Measurements from ENCODE around the gene ZNF606. TPM values are rescaled to one million over a fixed set of nuclear protein-coding genes. Genes with fewer than 3 reads are reported as not detected.

The ZNF606 gene
- total and polyA plus RNA-seq, 2 experiments from 2014 or later = 13.6 to 55.6 TPM

GRCh38 chr19:58022283-58022660 lies 19.7 kb upstream of the ZNF606 start:
- Mint-ChIP-seq H3K4me1 (no peaks in the 10 kb centered on the region), H3K9me3 (peaks cover 91% of the 10 kb centered on the region), H3K27ac (peak overlapping the region; percentile 42; the same call in 1 of the 2 replicates)

GRCh38 chr19:58021541-58022282 lies 19.1 kb upstream of the ZNF606 start:
- 0 out of 2 replicates have a peak, but pooled peaks cover 3% of the 10 kb centered on the region for H3K9me2 ChIP-seq (ENCODE audit: insufficient read depth)
- DNase-seq (ENCODE audit: low spot score) = peak; percentile 98
- H2AFZ ChIP-seq = peak overlapping the region; percentile 45
- peaks cover 27% of the 10 kb centered on the region for H3K36me3 Mint-ChIP-seq (ENCODE audit: low read depth)
- peak; percentile 99 for ATAC-seq
- H3K79me2 ChIP-seq (replicated peaks; ENCODE audit: insufficient read depth) = no peaks in the 10 kb centered on the region
- no peak overlapping the region for H3K27ac Mint-ChIP-seq
- no peaks in the 10 kb centered on the region for H3F3A ChIP-seq (replicated peaks; ENCODE audit: low read depth)
- no peak overlapping the region for H3K4me3 ChIP-seq
- H3K27me3 ChIP-seq (ENCODE audit: insufficient read depth) = no peaks in the 10 kb centered on the region
- 0 out of 2 replicates have a peak overlapping the region, but pooled peaks have one; percentile 78 for H3K27ac ChIP-seq (ENCODE audit: low read depth)
- no peaks in the 10 kb centered on the region for H4K20me1 ChIP-seq (replicated peaks; ENCODE audit: insufficient read depth)
- TF ChIP-seq ZNF331 (CRISPR knock-in tag; IDR thresholded peaks at IDR 0.05; ENCODE audit: low read depth) (no peak), EZH2phosphoT487 (IDR thresholded peaks at IDR 0.05; ENCODE audit: unreplicated experiment) (no peak), ZNF462 (CRISPR knock-in tag; IDR thresholded peaks at IDR 0.05) (no peak), CREB1 (CRISPR knock-in tag; IDR thresholded peaks at IDR 0.05; ENCODE audit: low read depth) (no peak), POLR2AphosphoS5 (IDR thresholded peaks at IDR 0.05; ENCODE audit: low read depth) (peak; percentile 33; the same call in 1 of the 2 replicates)
- TF ChIP-seq, protein P1, sequence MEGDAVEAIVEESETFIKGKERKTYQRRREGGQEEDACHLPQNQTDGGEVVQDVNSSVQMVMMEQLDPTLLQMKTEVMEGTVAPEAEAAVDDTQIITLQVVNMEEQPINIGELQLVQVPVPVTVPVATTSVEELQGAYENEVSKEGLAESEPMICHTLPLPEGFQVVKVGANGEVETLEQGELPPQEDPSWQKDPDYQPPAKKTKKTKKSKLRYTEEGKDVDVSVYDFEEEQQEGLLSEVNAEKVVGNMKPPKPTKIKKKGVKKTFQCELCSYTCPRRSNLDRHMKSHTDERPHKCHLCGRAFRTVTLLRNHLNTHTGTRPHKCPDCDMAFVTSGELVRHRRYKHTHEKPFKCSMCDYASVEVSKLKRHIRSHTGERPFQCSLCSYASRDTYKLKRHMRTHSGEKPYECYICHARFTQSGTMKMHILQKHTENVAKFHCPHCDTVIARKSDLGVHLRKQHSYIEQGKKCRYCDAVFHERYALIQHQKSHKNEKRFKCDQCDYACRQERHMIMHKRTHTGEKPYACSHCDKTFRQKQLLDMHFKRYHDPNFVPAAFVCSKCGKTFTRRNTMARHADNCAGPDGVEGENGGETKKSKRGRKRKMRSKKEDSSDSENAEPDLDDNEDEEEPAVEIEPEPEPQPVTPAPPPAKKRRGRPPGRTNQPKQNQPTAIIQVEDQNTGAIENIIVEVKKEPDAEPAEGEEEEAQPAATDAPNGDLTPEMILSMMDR (conservative IDR thresholded peaks at IDR 0.05; ENCODE audit: low read depth in 2 of 2) = peak; percentile 81 to 97
- H3K9me3 Mint-ChIP-seq = peaks cover 91% of the 10 kb centered on the region
- H3K4me3 Mint-ChIP-seq = no peak overlapping the region
- H3K4me1 ChIP-seq (ENCODE audit: insufficient read depth) = no peaks in the 10 kb centered on the region
- H3K4me2 ChIP-seq = no peak overlapping the region
- H3K27me3 Mint-ChIP-seq (ENCODE audit: insufficient read depth, low read depth, poor library complexity) = peaks cover 9% of the 10 kb centered on the region
- H3K4me1 Mint-ChIP-seq = no peaks in the 10 kb centered on the region
- H3K36me3 ChIP-seq (ENCODE audit: insufficient read depth) = no peaks in the 10 kb centered on the region

More at GRCh38 chr19:58022283-58022660, 19.7 kb upstream of the ZNF606 start:
- no peaks in the 10 kb centered on the region for H3F3A ChIP-seq (replicated peaks; ENCODE audit: low read depth)
- H3K9me2 ChIP-seq (ENCODE audit: insufficient read depth) = 0 out of 2 replicates have a peak, but pooled peaks cover 3% of the 10 kb centered on the region
- peak; percentile 55 for DNase-seq (ENCODE audit: low spot score)
- Mint-ChIP-seq H3K36me3 (ENCODE audit: low read depth) (peaks cover 28% of the 10 kb centered on the region), H3K27me3 (ENCODE audit: insufficient read depth, low read depth, poor library complexity) (peaks cover 9% of the 10 kb centered on the region), H3K4me3 (no peak overlapping the region; the same call in 2 of the 3 replicates)
- no peak overlapping the region for H3K4me3 ChIP-seq
- H3K79me2 ChIP-seq (replicated peaks; ENCODE audit: insufficient read depth) = no peaks in the 10 kb centered on the region
- H3K27ac ChIP-seq (ENCODE audit: low read depth) = peak overlapping the region; percentile 78; the same call in 1 of the 2 replicates
- H3K36me3 ChIP-seq (ENCODE audit: insufficient read depth) = no peaks in the 10 kb centered on the region
- no peak overlapping the region for H3K4me2 ChIP-seq
- no peaks in the 10 kb centered on the region for H3K27me3 ChIP-seq (ENCODE audit: insufficient read depth)
- peak overlapping the region; percentile 45; the same call in 1 of the 2 replicates for H2AFZ ChIP-seq
- ATAC-seq = peak; percentile 49
- H3K4me1 ChIP-seq (ENCODE audit: insufficient read depth) = no peaks in the 10 kb centered on the region
- H4K20me1 ChIP-seq (replicated peaks; ENCODE audit: insufficient read depth) = no peaks in the 10 kb centered on the region
- TF ChIP-seq JUNB (IDR thresholded peaks at IDR 0.05; ENCODE audit: unreplicated experiment) = no peak
- no peak for TF ChIP-seq ZNF114 (CRISPR knock-in tag; IDR thresholded peaks at IDR 0.05)

All from GM23338 (cell line).